Measurements from ENCODE around the gene UBAC1. TPM values are rescaled to one million over a fixed set of nuclear protein-coding genes. Genes with fewer than 3 reads are reported as not detected.

Gene UBAC1
- total RNA-seq, 1 experiment from 2014 or later: 55.4 TPM

GRCh38 chr9:135888766-135889394 is 72.3 kb downstream of the UBAC1 start:
- ChIA-PET POLR2A (no interaction called here), CTCF (no interaction called here)
- Histone ChIP-seq H3K36me3 (ENCODE audit: control insufficient read depth, insufficient read depth, low read length) (no peaks in the 10 kb centered on the region; the same call in 1 of the 2 replicates), H3K9me3 (no peaks in the 10 kb centered on the region), H3K4me1 (no peaks in the 10 kb centered on the region), H3K4me3 (ENCODE audit: low read depth, low read length) (no peak overlapping the region), H3K27me3 (replicated peaks; ENCODE audit: control insufficient read depth, insufficient read depth, low read length) (no peaks in the 10 kb centered on the region)
- peaks cover 10% of the 10 kb centered on the region for H3K36me3 Mint-ChIP-seq (ENCODE audit: insufficient read depth, unreplicated experiment)
- H3K4me1 Mint-ChIP-seq (ENCODE audit: low read depth, unreplicated experiment): peaks cover 41% of the 10 kb centered on the region
- H3K27ac Mint-ChIP-seq (ENCODE audit: unreplicated experiment): no peak overlapping the region
- H3K27me3 Mint-ChIP-seq (ENCODE audit: insufficient read depth, unreplicated experiment): no peaks in the 10 kb centered on the region
- intact Hi-C loops (cut with micrococcal nuclease; ENCODE audit: unreplicated experiment): no loop called here
- no peak overlapping the region for H3K4me3 Mint-ChIP-seq (ENCODE audit: unreplicated experiment)
- DNase-seq: no peak
- BruUV-seq (replicated peaks): no TSS peak
- no peaks in the 10 kb centered on the region for H3K9me3 Mint-ChIP-seq (ENCODE audit: unreplicated experiment)
- TF ChIP-seq, protein P1, sequence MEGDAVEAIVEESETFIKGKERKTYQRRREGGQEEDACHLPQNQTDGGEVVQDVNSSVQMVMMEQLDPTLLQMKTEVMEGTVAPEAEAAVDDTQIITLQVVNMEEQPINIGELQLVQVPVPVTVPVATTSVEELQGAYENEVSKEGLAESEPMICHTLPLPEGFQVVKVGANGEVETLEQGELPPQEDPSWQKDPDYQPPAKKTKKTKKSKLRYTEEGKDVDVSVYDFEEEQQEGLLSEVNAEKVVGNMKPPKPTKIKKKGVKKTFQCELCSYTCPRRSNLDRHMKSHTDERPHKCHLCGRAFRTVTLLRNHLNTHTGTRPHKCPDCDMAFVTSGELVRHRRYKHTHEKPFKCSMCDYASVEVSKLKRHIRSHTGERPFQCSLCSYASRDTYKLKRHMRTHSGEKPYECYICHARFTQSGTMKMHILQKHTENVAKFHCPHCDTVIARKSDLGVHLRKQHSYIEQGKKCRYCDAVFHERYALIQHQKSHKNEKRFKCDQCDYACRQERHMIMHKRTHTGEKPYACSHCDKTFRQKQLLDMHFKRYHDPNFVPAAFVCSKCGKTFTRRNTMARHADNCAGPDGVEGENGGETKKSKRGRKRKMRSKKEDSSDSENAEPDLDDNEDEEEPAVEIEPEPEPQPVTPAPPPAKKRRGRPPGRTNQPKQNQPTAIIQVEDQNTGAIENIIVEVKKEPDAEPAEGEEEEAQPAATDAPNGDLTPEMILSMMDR (IDR thresholded peaks at IDR 0.05; ENCODE audit: insufficient read depth in 1 of 2, low read depth in 1 of 2, low read length in 1 of 2, severe bottlenecking in 1 of 2, unreplicated experiment in 1 of 2): no peak

DNA sequence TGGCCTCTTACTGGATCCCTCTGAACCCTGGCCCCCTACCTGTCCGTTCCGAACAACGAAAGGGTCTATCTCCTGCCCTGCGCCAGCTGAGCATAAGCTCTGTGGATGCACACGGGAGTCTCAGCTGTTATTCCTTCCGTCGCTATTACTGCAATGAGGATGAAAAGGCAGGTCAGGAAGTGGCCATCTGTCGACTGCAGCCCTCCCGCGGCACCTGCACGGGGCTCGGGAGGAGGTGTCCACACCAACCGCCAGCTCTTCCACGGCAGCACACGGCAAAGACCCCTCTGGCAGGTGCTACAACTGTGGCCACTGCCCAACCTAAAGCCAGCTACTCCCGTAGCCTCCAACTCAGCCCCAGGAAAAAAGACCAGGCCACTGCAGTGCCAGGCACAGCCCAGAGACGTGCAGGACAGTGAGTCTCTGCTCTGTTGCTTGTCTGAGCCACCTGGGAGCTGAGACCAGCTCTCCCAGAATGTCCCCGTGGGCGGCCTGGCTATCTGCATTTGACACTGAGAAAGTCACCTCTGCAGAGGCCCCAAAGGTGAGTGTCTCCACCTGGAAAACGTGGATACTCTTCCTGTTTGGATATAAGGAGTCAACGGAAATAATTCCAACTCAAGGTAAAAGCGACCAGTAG is 72.9 kb downstream of the UBAC1 start:
- ChIA-PET POLR2A (no interaction called here), CTCF (no interaction called here)
- Histone ChIP-seq H3K4me1 (no peaks in the 10 kb centered on the region), H3K9me3 (no peaks in the 10 kb centered on the region), H3K4me3 (ENCODE audit: low read depth, low read length) (no peak overlapping the region), H3K27me3 (replicated peaks; ENCODE audit: control insufficient read depth, insufficient read depth, low read length) (no peaks in the 10 kb centered on the region), H3K36me3 (ENCODE audit: control insufficient read depth, insufficient read depth, low read length) (no peaks in the 10 kb centered on the region; the same call in 1 of the 2 replicates)
- Mint-ChIP-seq H3K27ac (ENCODE audit: unreplicated experiment) (no peak overlapping the region), H3K4me1 (ENCODE audit: low read depth, unreplicated experiment) (peaks cover 36% of the 10 kb centered on the region), H3K36me3 (ENCODE audit: insufficient read depth, unreplicated experiment) (peaks cover 10% of the 10 kb centered on the region), H3K4me3 (ENCODE audit: unreplicated experiment) (no peak overlapping the region), H3K27me3 (ENCODE audit: insufficient read depth, unreplicated experiment) (no peaks in the 10 kb centered on the region), H3K9me3 (ENCODE audit: unreplicated experiment) (no peaks in the 10 kb centered on the region)
- no TSS peak for BruUV-seq (replicated peaks)
- DNase-seq: no peak
- intact Hi-C loops (cut with micrococcal nuclease; ENCODE audit: unreplicated experiment): no loop called here
- TF ChIP-seq, protein P1 (IDR thresholded peaks at IDR 0.05; ENCODE audit: insufficient read depth in 1 of 2, low read depth in 1 of 2, low read length in 1 of 2, severe bottlenecking in 1 of 2, unreplicated experiment in 1 of 2): no peak

DNA sequence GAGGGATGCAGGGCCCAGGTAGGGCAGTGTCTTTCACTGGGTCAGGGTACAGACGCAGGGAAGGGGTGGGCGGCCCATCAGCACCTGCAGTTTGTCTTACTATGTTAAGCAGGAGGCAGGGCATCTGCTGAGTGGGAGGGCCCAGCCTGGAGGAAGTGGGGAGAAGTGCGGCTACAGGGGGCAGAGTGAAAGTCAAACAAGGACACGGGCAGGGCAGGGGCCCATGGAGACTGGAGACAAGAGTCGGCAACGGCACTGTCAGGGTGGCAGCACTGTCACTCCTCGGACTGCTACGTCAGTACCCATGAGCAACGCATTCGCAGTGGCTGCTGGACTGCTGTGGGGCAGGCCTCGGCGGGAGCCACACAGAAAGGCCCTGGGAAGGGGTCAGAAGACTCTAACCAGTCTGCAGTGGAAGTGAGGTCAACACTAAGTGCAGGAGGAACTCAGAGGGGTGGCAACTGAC is 73.6 kb downstream of the UBAC1 start:
- Mint-ChIP-seq H3K36me3 (ENCODE audit: insufficient read depth, unreplicated experiment) (peaks cover 10% of the 10 kb centered on the region), H3K4me1 (ENCODE audit: low read depth, unreplicated experiment) (peaks cover 31% of the 10 kb centered on the region), H3K9me3 (ENCODE audit: unreplicated experiment) (no peaks in the 10 kb centered on the region), H3K27me3 (ENCODE audit: insufficient read depth, unreplicated experiment) (no peaks in the 10 kb centered on the region), H3K27ac (ENCODE audit: unreplicated experiment) (peak overlapping the region; percentile 25), H3K4me3 (ENCODE audit: unreplicated experiment) (no peak overlapping the region)
- H3K36me3 ChIP-seq (ENCODE audit: control insufficient read depth, insufficient read depth, low read length): no peaks in the 10 kb centered on the region; the same call in 1 of the 2 replicates
- POLR2A ChIA-PET: no interaction called here
- no TSS peak for BruUV-seq (replicated peaks)
- H3K4me1 ChIP-seq: no peaks in the 10 kb centered on the region
- TF ChIP-seq, protein P1 (IDR thresholded peaks at IDR 0.05; ENCODE audit: insufficient read depth in 1 of 2, low read depth in 1 of 2, low read length in 1 of 2, severe bottlenecking in 1 of 2, unreplicated experiment in 1 of 2): no peak
- CTCF ChIA-PET: no interaction called here
- intact Hi-C loops (cut with micrococcal nuclease; ENCODE audit: unreplicated experiment): no loop called here
- H3K4me3 ChIP-seq (ENCODE audit: low read depth, low read length): no peak overlapping the region
- no peaks in the 10 kb centered on the region for H3K9me3 ChIP-seq
- H3K27me3 ChIP-seq (replicated peaks; ENCODE audit: control insufficient read depth, insufficient read depth, low read length): no peaks in the 10 kb centered on the region
- DNase-seq: no peak

All from Caco-2 (cell line).